IPS DF 6.9 (cell line): ENCODE data around the gene FAM234B.
"Not testable (repeated sequence)": the region's sequence is repeated elsewhere in the genome, so short reads cannot be mapped to it uniquely, and the experiment has no call there.

Experiments
- DNase-seq: peaks from one replicate; pipeline ENCODE4 v3.0.0-alpha.2; 2013; ENCODE audit warnings: low read depth, low spot score
- H3K27ac ChIP-seq: one replicate; pipeline ENCODE4 v1.5.1; 2013; ENCODE audit warnings: low read length, control low read depth
- H3K27me3 ChIP-seq: 2 replicates; pipeline ENCODE4 v1.6.1; 2013; ENCODE audit warnings: mild to moderate bottlenecking, low read length; ENCODE audit not compliant: control insufficient read depth, insufficient read depth
- H3K36me3 ChIP-seq: 2 replicates; pipeline ENCODE4 v1.6.1; 2013; ENCODE audit warnings: low read length; ENCODE audit not compliant: control insufficient read depth, insufficient read depth
- H3K4me1 ChIP-seq: 2 replicates; pipeline ENCODE4 v1.6.1; 2013; ENCODE audit warnings: low read length; ENCODE audit not compliant: control insufficient read depth, insufficient read depth
- H3K4me3 ChIP-seq: 2 replicates; pipeline ENCODE4 v1.5.1; 2013; ENCODE audit warnings: mild to moderate bottlenecking, low read length
- H3K9me3 ChIP-seq: 2 replicates; pipeline ENCODE4 v1.6.1; 2013; ENCODE audit warnings: low read length, inconsistent platforms; ENCODE audit not compliant: control insufficient read depth, insufficient read depth
- WGBS: extraction: QIAGEN DNeasy Blood & Tissue Kit; methylation state at CpG from one replicate; pipeline ENCODE4 v1.1.7; 2013; ENCODE audit warnings: mixed read lengths, missing lambda C conversion rate; ENCODE audit not compliant: insufficient read length, insufficient coverage; 5-methylcytosine and 5-hydroxymethylcytosine counted together

Gene FAM234B

GRCh38 chr12:13052421-13052820 is 8.2 kb downstream of the FAM234B start:
- Histone ChIP-seq H3K27me3 (no peaks in the 10 kb centered on the region), H3K4me3 (no peak overlapping the region), H3K36me3 (no peaks in the 10 kb centered on the region), H3K9me3 (no peaks in the 10 kb centered on the region), H3K4me1 (peaks cover 1% of the 10 kb centered on the region; the same call in 1 of the 2 replicates), H3K27ac (no peak overlapping the region)
- no peak for DNase-seq
- WGBS = no CpG with 5 or more reads among the region's 2 CpGs

- WGBS = no CpG with 5 or more reads among the region's 6 CpGs
- not testable (repeated sequence) for H3K36me3 ChIP-seq, H3K27ac ChIP-seq, H3K4me1 ChIP-seq, DNase-seq, H3K4me3 ChIP-seq, H3K9me3 ChIP-seq, H3K27me3 ChIP-seq
These were observed 9.4 kb downstream of the FAM234B start for GRCh38 chr12:13053617-13054016.

GRCh38 chr12:13060581-13060980 is 16.4 kb downstream of the FAM234B start:
- no CpG with 5 or more reads among the region's 2 CpGs for WGBS
- Histone ChIP-seq H3K27me3 (no peaks in the 10 kb centered on the region), H3K9me3 (no peaks in the 10 kb centered on the region), H3K4me1 (no peaks in the 10 kb centered on the region), H3K36me3 (peaks cover 11% of the 10 kb centered on the region; the same call in 1 of the 2 replicates), H3K4me3 (no peak overlapping the region), H3K27ac (no peak overlapping the region)
- DNase-seq = no peak

- Histone ChIP-seq H3K4me1 (no peaks in the 10 kb centered on the region), H3K4me3 (no peak overlapping the region), H3K27ac (no peak overlapping the region), H3K9me3 (no peaks in the 10 kb centered on the region), H3K36me3 (peaks cover 11% of the 10 kb centered on the region; the same call in 1 of the 2 replicates), H3K27me3 (no peaks in the 10 kb centered on the region)
- no peak for DNase-seq
- WGBS = no CpG with 5 or more reads among the region's 5 CpGs
These were observed 17.2 kb downstream of the FAM234B start for GRCh38 chr12:13061377-13061776.

- DNase-seq = no peak
- no peak overlapping the region for H3K4me3 ChIP-seq
- no peaks in the 10 kb centered on the region for H3K4me1 ChIP-seq
- no peak overlapping the region for H3K27ac ChIP-seq
- H3K36me3 ChIP-seq = peaks cover 12% of the 10 kb centered on the region; the same call in 1 of the 2 replicates
- no CpG with 5 or more reads among the region's 5 CpGs for WGBS
- no peaks in the 10 kb centered on the region for H3K9me3 ChIP-seq
- H3K27me3 ChIP-seq = no peaks in the 10 kb centered on the region
These were observed 18.5 kb downstream of the FAM234B start for GRCh38 chr12:13062669-13063068.

GRCh38 chr12:13066014-13066413 is 21.8 kb downstream of the FAM234B start:
- no CpG with 5 or more reads among the region's 2 CpGs for WGBS
- H3K36me3 ChIP-seq = peaks cover 10% of the 10 kb centered on the region; the same call in 1 of the 2 replicates
- H3K9me3 ChIP-seq = no peaks in the 10 kb centered on the region
- H3K4me3 ChIP-seq = no peak overlapping the region
- H3K27me3 ChIP-seq = no peaks in the 10 kb centered on the region
- no peak for DNase-seq
- no peaks in the 10 kb centered on the region for H3K4me1 ChIP-seq
- H3K27ac ChIP-seq = no peak overlapping the region

GRCh38 chr12:13066459-13066858 is 22.3 kb downstream of the FAM234B start:
- H3K27me3 ChIP-seq = no peaks in the 10 kb centered on the region
- H3K36me3 ChIP-seq = peaks cover 10% of the 10 kb centered on the region; the same call in 1 of the 2 replicates
- WGBS = no CpG with 5 or more reads among the region's 7 CpGs
- H3K9me3 ChIP-seq = no peaks in the 10 kb centered on the region
- H3K4me1 ChIP-seq = no peaks in the 10 kb centered on the region
- DNase-seq = no peak
- H3K4me3 ChIP-seq = no peak overlapping the region
- no peak overlapping the region for H3K27ac ChIP-seq

- H3K4me1 ChIP-seq = no peaks in the 10 kb centered on the region
- no CpG with 5 or more reads among the region's 1 CpG for WGBS
- H3K27ac ChIP-seq = no peak overlapping the region
- no peaks in the 10 kb centered on the region for H3K9me3 ChIP-seq
- H3K4me3 ChIP-seq = no peak overlapping the region
- H3K27me3 ChIP-seq = no peaks in the 10 kb centered on the region
- peaks cover 9% of the 10 kb centered on the region; the same call in 1 of the 2 replicates for H3K36me3 ChIP-seq
- no peak for DNase-seq
These were observed 23.1 kb downstream of the FAM234B start for GRCh38 chr12:13067322-13067721.

GRCh38 chr12:13069380-13069779 is 25.2 kb downstream of the FAM234B start:
- H3K36me3 ChIP-seq = peaks cover 9% of the 10 kb centered on the region; the same call in 1 of the 2 replicates
- no CpG with 5 or more reads among the region's 6 CpGs for WGBS
- DNase-seq = no peak
- no peaks in the 10 kb centered on the region for H3K27me3 ChIP-seq
- H3K4me3 ChIP-seq = no peak overlapping the region
- H3K27ac ChIP-seq = no peak overlapping the region
- no peaks in the 10 kb centered on the region for H3K4me1 ChIP-seq
- no peaks in the 10 kb centered on the region for H3K9me3 ChIP-seq

GRCh38 chr12:13071305-13072280 is 27.4 kb downstream of the FAM234B start:
- Histone ChIP-seq H3K9me3 (no peaks in the 10 kb centered on the region), H3K4me1 (no peaks in the 10 kb centered on the region), H3K4me3 (no peak overlapping the region), H3K27me3 (no peaks in the 10 kb centered on the region), H3K27ac (no peak overlapping the region), H3K36me3 (peaks cover 7% of the 10 kb centered on the region; the same call in 1 of the 2 replicates)
- no CpG with 5 or more reads among the region's 10 CpGs for WGBS
- DNase-seq = no peak
